Fibroblast of lung (primary cell): Measurements from ENCODE around the gene CPM. TPM values are rescaled to one million over a fixed set of nuclear protein-coding genes. Genes with fewer than 3 reads are reported as not detected.

Source experiments
- DNase-seq, 2 donors: peaks; one replicate each; pipeline versions ENCODE4 v3.0.0 to v3.0.0-alpha.2; 2010; ENCODE audit warnings: low read depth in 2 of 2
- H2AFZ ChIP-seq: 2 replicates; pipeline ENCODE4 v1.5.1; 2012; ENCODE audit warnings: low read length, control low read depth, inconsistent platforms
- H3K27ac ChIP-seq: 2 replicates; pipeline ENCODE4 v1.5.1; 2011; ENCODE audit warnings: low read length, control low read depth; ENCODE audit not compliant: insufficient read depth
- H3K27me3 ChIP-seq: 2 replicates; pipeline ENCODE4 v1.5.1; 2011; ENCODE audit warnings: mild to moderate bottlenecking, low read length; ENCODE audit not compliant: control insufficient read depth, insufficient read depth
- H3K36me3 ChIP-seq: 2 replicates; pipeline ENCODE4 v1.5.1; 2011; ENCODE audit warnings: low read length; ENCODE audit not compliant: control insufficient read depth, insufficient read depth
- H3K4me1 ChIP-seq: 2 replicates; pipeline ENCODE4 v1.5.1; 2011; ENCODE audit warnings: low read length; ENCODE audit not compliant: control insufficient read depth, insufficient read depth; ENCODE audit errors: extremely low read depth
- H3K4me2 ChIP-seq: 2 replicates; pipeline ENCODE4 v1.5.1; 2011; ENCODE audit warnings: low read length, control low read depth; ENCODE audit not compliant: insufficient read depth; ENCODE audit errors: extremely low read depth
- H3K4me3 ChIP-seq, 4 experiments: fragments of 200-600 bp in 1 of 4; sonication (generic) in 1 of 4; replicated peaks in 1 of 4; 2 replicates each; pipeline ENCODE4 v1.5.1; 2011 to 2016; ENCODE audit warnings: low read length in 4 of 4, low read depth in 3 of 4, mild to moderate bottlenecking in 3 of 4, control low read depth in 2 of 4, inconsistent platforms in 1 of 4, mixed read lengths in 1 of 4; ENCODE audit not compliant: insufficient read depth in 1 of 4; ENCODE audit errors: control extremely low read depth in 1 of 4
- H3K79me2 ChIP-seq: 2 replicates; pipeline ENCODE4 v1.5.1; 2012; ENCODE audit warnings: mild to moderate bottlenecking, low read length, inconsistent platforms; ENCODE audit not compliant: control insufficient read depth, insufficient read depth
- H3K9ac ChIP-seq: 2 replicates; pipeline ENCODE4 v1.5.1; 2011; ENCODE audit warnings: mild to moderate bottlenecking, low read length, control low read depth; ENCODE audit not compliant: insufficient read depth
- H3K9me3 ChIP-seq: 2 replicates; pipeline ENCODE4 v1.5.1; 2012; ENCODE audit warnings: low read depth, low read length; ENCODE audit not compliant: control insufficient read depth, insufficient read depth
- H4K20me1 ChIP-seq: 2 replicates; pipeline ENCODE4 v1.5.1; 2011; ENCODE audit warnings: low read length; ENCODE audit not compliant: control insufficient read depth, insufficient read depth; ENCODE audit errors: extremely low read depth
- CTCF ChIP-seq, 2 donors: IDR thresholded peaks in 1 of 2; conservative IDR thresholded peaks in 1 of 2; 1 replicate in 1 of 2; 2 replicates in 1 of 2; pipeline ENCODE4 v1.5.1; 2011 to 2012; ENCODE audit warnings: low read length in 2 of 2, control low read depth in 1 of 2, inconsistent platforms in 1 of 2, low read depth in 1 of 2, mild to moderate bottlenecking in 1 of 2
- EZH2 ChIP-seq: IDR thresholded peaks from 2 replicates; pipeline ENCODE4 v1.5.1; 2012; ENCODE audit warnings: low read length, control low read depth, mild to moderate bottlenecking; ENCODE audit errors: missing control alignments
- polyA plus RNA-seq, 2 donors: library from polyadenylated mRNA; depleted of rRNA in 1 of 2; stranded (reverse) in 1 of 2; unstranded in 1 of 2; fragments of >200 nt; gene quantifications; 2 replicates each; pipeline ENCODE4 v1.2.1, GENCODE V29; 2011 to 2012; ENCODE audit warnings: missing spikeins in 1 of 2
- total RNA-seq: library from RNA; depleted of rRNA; stranded (reverse); fragments of >200 nt; gene quantifications from 2 replicates; pipeline ENCODE4 v1.2.1, GENCODE V29; 2014

Gene CPM
- total and polyA plus RNA-seq, 2 donors (not counting 1 experiment from before 2014, with no cell fraction given) = 5.3 to 23.5 TPM

GRCh38 chr12:68893201-68893600, 39.8 kb downstream of the CPM start:
- Histone ChIP-seq H3K79me2 (no peaks in the 10 kb centered on the region), H4K20me1 (no peaks in the 10 kb centered on the region), H3K27me3 (no peaks in the 10 kb centered on the region), H3K4me2 (no peak overlapping the region), H3K9ac (no peak overlapping the region), H3K4me3 (no peak overlapping the region), H3K4me1 (peaks cover 3% of the 10 kb centered on the region), H2AFZ (no peak overlapping the region), H3K36me3 (no peaks in the 10 kb centered on the region), H3K27ac (no peak overlapping the region), H3K9me3 (no peaks in the 10 kb centered on the region)
- TF ChIP-seq EZH2 (no peak), CTCF (conservative IDR thresholded peaks at IDR 0.05 in 1 of 2, IDR thresholded peaks at IDR 0.05 in 1 of 2; ENCODE audit: low read depth in 1 of 2, low read length in 2 of 2) (no peak)
- DNase-seq = no peak

GRCh38 chr12:68891141-68891540, 41.8 kb downstream of the CPM start:
- TF ChIP-seq CTCF (conservative IDR thresholded peaks at IDR 0.05 in 1 of 2, IDR thresholded peaks at IDR 0.05 in 1 of 2; ENCODE audit: low read depth in 1 of 2, low read length in 2 of 2) (no peak), EZH2 (no peak)
- no peak overlapping the region for H3K27ac ChIP-seq
- H3K79me2 ChIP-seq = no peaks in the 10 kb centered on the region
- H3K27me3 ChIP-seq = no peaks in the 10 kb centered on the region
- no peak overlapping the region for H3K9ac ChIP-seq
- H3K36me3 ChIP-seq = no peaks in the 10 kb centered on the region
- H3K4me2 ChIP-seq = no peak overlapping the region
- DNase-seq = no peak
- no peaks in the 10 kb centered on the region for H3K9me3 ChIP-seq
- H2AFZ ChIP-seq = no peak overlapping the region
- no peaks in the 10 kb centered on the region for H3K4me1 ChIP-seq
- no peak overlapping the region for H3K4me3 ChIP-seq
- H4K20me1 ChIP-seq = no peaks in the 10 kb centered on the region

- H3K79me2 ChIP-seq = no peaks in the 10 kb centered on the region
- H3K27me3 ChIP-seq = no peaks in the 10 kb centered on the region
- H2AFZ ChIP-seq = no peak overlapping the region
- H3K9ac ChIP-seq = no peak overlapping the region
- H3K4me1 ChIP-seq = no peaks in the 10 kb centered on the region
- H3K36me3 ChIP-seq = no peaks in the 10 kb centered on the region
- no peaks in the 10 kb centered on the region for H4K20me1 ChIP-seq
- peak in 1 of 2 donors; percentile 32 for DNase-seq
- TF ChIP-seq CTCF (conservative IDR thresholded peaks at IDR 0.05 in 1 of 2, IDR thresholded peaks at IDR 0.05 in 1 of 2; ENCODE audit: low read depth in 1 of 2, low read length in 2 of 2) = no peak
- TF ChIP-seq EZH2 = no peak
- H3K27ac ChIP-seq = no peak overlapping the region
- H3K4me2 ChIP-seq = no peak overlapping the region
- H3K9me3 ChIP-seq = no peaks in the 10 kb centered on the region
- no peak overlapping the region for H3K4me3 ChIP-seq
Observed at GRCh38 chr12:68890701-68891113, 42.3 kb downstream of the CPM start.
